H9 (cell line): ENCODE results near the gene TTC39C. TPM values are rescaled to one million over a fixed set of nuclear protein-coding genes. Genes with fewer than 3 reads are reported as not detected.

Experiments
- DNase-seq: peaks from one replicate; pipeline ENCODE4 v3.0.0-alpha.2; 2017
- H2AFZ ChIP-seq: one replicate; pipeline ENCODE4 v1.6.1; 2013; ENCODE audit warnings: mild to moderate bottlenecking, low read length, control low read depth, moderate library complexity
- H2AK5ac ChIP-seq: 2 replicates; pipeline ENCODE4 v1.6.1; 2013; ENCODE audit warnings: low read length, control low read depth, mixed read lengths; ENCODE audit not compliant: insufficient read length
- H2BK120ac ChIP-seq: one replicate; pipeline ENCODE4 v1.6.1; 2013; ENCODE audit warnings: low read depth, mild to moderate bottlenecking, low read length, control low read depth, inconsistent platforms; ENCODE audit not compliant: poor library complexity, severe bottlenecking
- H2BK12ac ChIP-seq: 2 replicates; pipeline ENCODE4 v1.6.1; 2013; ENCODE audit warnings: low read length, control low read depth, mixed read lengths, low read depth; ENCODE audit not compliant: insufficient read length
- H2BK15ac ChIP-seq: 2 replicates; pipeline ENCODE4 v1.6.1; 2013; ENCODE audit warnings: low read depth, low read length, control low read depth
- H2BK20ac ChIP-seq: one replicate; pipeline ENCODE4 v1.6.1; 2013; ENCODE audit warnings: low read depth, mild to moderate bottlenecking, low read length, control low read depth, inconsistent platforms; ENCODE audit not compliant: poor library complexity, severe bottlenecking
- H2BK5ac ChIP-seq: 2 replicates; pipeline ENCODE4 v1.6.1; 2013; ENCODE audit warnings: low read length, control low read depth, mixed read lengths; ENCODE audit not compliant: insufficient read length
- H3K14ac ChIP-seq: 2 replicates; pipeline ENCODE4 v1.6.1; 2013; ENCODE audit warnings: low read length, control low read depth; ENCODE audit not compliant: insufficient read depth
- H3K18ac ChIP-seq: 2 replicates; pipeline ENCODE4 v1.6.1; 2013; ENCODE audit warnings: low read depth, mild to moderate bottlenecking, mixed read lengths, low read length, control low read depth; ENCODE audit not compliant: insufficient read length
- H3K23ac ChIP-seq: 2 replicates; pipeline ENCODE4 v1.6.1; 2013; ENCODE audit warnings: low read length, control low read depth, mixed read lengths, low read depth; ENCODE audit not compliant: insufficient read length
- H3K23me2 ChIP-seq: 2 replicates; pipeline ENCODE4 v1.6.1; 2013; ENCODE audit warnings: low read depth, mild to moderate bottlenecking, mixed read lengths, low read length, control low read depth; ENCODE audit not compliant: insufficient read length, poor library complexity, severe bottlenecking
- H3K27ac ChIP-seq: 2 replicates; pipeline ENCODE4 v1.5.1; 2013; ENCODE audit warnings: low read length, control low read depth, mixed read lengths, low read depth; ENCODE audit not compliant: insufficient read length
- H3K27me3 ChIP-seq: 2 replicates; pipeline ENCODE4 v1.6.1; 2013; ENCODE audit warnings: low read length, control low read depth, inconsistent platforms; ENCODE audit not compliant: insufficient read depth
- H3K4ac ChIP-seq: 2 replicates; pipeline ENCODE4 v1.6.1; 2013; ENCODE audit warnings: low read depth, mild to moderate bottlenecking, control low read depth, inconsistent platforms, low read length, moderate library complexity
- H3K4me1 ChIP-seq: 2 replicates; pipeline ENCODE4 v1.6.1; 2013; ENCODE audit warnings: low read length, control low read depth, inconsistent platforms; ENCODE audit not compliant: insufficient read depth
- H3K4me2 ChIP-seq: 2 replicates; pipeline ENCODE4 v1.6.1; 2013; ENCODE audit warnings: low read length, control low read depth, mixed read lengths; ENCODE audit not compliant: insufficient read length, insufficient read depth
- H3K56ac ChIP-seq: 2 replicates; pipeline ENCODE4 v1.6.1; 2013; ENCODE audit warnings: low read depth, mild to moderate bottlenecking, mixed read lengths, low read length, control low read depth; ENCODE audit not compliant: insufficient read length
- H3K79me1 ChIP-seq: 2 replicates; pipeline ENCODE4 v1.6.1; 2013; ENCODE audit warnings: low read depth, mild to moderate bottlenecking, moderate library complexity, low read length, control low read depth, inconsistent platforms; ENCODE audit not compliant: insufficient read depth, poor library complexity, severe bottlenecking
- H3K79me2 ChIP-seq: 2 replicates; pipeline ENCODE4 v1.6.1; 2013; ENCODE audit warnings: low read length, control low read depth, inconsistent platforms; ENCODE audit not compliant: insufficient read depth
- H3K9ac ChIP-seq: 2 replicates; pipeline ENCODE4 v1.6.1; 2013; ENCODE audit warnings: low read length, control low read depth, mixed read lengths; ENCODE audit not compliant: insufficient read length; ENCODE audit errors: extremely low read depth
- H3K9me3 ChIP-seq: one replicate; pipeline ENCODE4 v1.6.1; 2013; ENCODE audit warnings: low read depth, low read length, inconsistent platforms; ENCODE audit not compliant: control insufficient read depth
- H3T11ph ChIP-seq: one replicate; pipeline ENCODE4 v1.6.1; 2013; ENCODE audit warnings: mild to moderate bottlenecking, low read length, control low read depth, inconsistent platforms
- H4K20me1 ChIP-seq: one replicate; pipeline ENCODE4 v1.6.1; 2013; ENCODE audit not compliant: control insufficient read depth, insufficient read length, insufficient read depth
- H4K5ac ChIP-seq: 2 replicates; pipeline ENCODE4 v1.6.1; 2013; ENCODE audit warnings: low read depth, mild to moderate bottlenecking, mixed read lengths, low read length, control low read depth; ENCODE audit not compliant: insufficient read length
- H4K8ac ChIP-seq: replicated peaks from 2 replicates; pipeline ENCODE4 v1.6.1; 2013; ENCODE audit warnings: low read length, control low read depth, mixed read lengths, low read depth; ENCODE audit not compliant: insufficient read length
- H4K91ac ChIP-seq: 2 replicates; pipeline ENCODE4 v1.6.1; 2013; ENCODE audit warnings: low read depth, mild to moderate bottlenecking, moderate library complexity, mixed read lengths, low read length, control low read depth; ENCODE audit not compliant: insufficient read length
- H3K27ac Mint-ChIP-seq, 3 experiments: 2 replicates in 2 of 3; 3 replicates in 1 of 3; pipeline ENCODE4 v1.8.0; 2020 to 2021; ENCODE audit warnings: mixed read lengths in 3 of 3, mild to moderate bottlenecking in 1 of 3, moderate library complexity in 1 of 3
- H3K27me3 Mint-ChIP-seq: 2 replicates; pipeline ENCODE4 v1.8.0; 2021; ENCODE audit warnings: low read depth, mild to moderate bottlenecking, moderate library complexity, mixed read lengths
- H3K36me3 Mint-ChIP-seq, 3 experiments: 2 replicates in 2 of 3; 3 replicates in 1 of 3; pipeline ENCODE4 v1.8.0; 2020 to 2021; ENCODE audit warnings: low read depth in 3 of 3, mixed read lengths in 3 of 3; ENCODE audit not compliant: insufficient read depth in 1 of 3
- H3K4me1 Mint-ChIP-seq, 2 experiments: 2 replicates each; pipeline ENCODE4 v1.8.0; 2020; ENCODE audit warnings: mixed read lengths in 2 of 2
- H3K4me3 Mint-ChIP-seq, 2 experiments: 2 replicates in 1 of 2; 3 replicates in 1 of 2; pipeline ENCODE4 v1.8.0; 2020 to 2021; ENCODE audit warnings: mild to moderate bottlenecking in 2 of 2, mixed read lengths in 2 of 2, moderate library complexity in 1 of 2
- H3K9me3 Mint-ChIP-seq, 2 experiments: 2 replicates in 1 of 2; 3 replicates in 1 of 2; pipeline ENCODE4 v1.8.0; 2020; ENCODE audit warnings: mild to moderate bottlenecking in 2 of 2, mixed read lengths in 2 of 2, moderate library complexity in 1 of 2
- CTCF ChIP-seq: fragments of 200-600 bp; sonication (generic); conservative IDR thresholded peaks from 3 replicates; pipeline ENCODE4 v1.8.0; 2021; ENCODE audit warnings: antibody characterized with exemption, mild to moderate bottlenecking
- WGBS: extraction: QIAGEN DNeasy Blood & Tissue Kit; methylation state at CpG from one replicate; pipeline ENCODE4 v1.1.7; 2013; ENCODE audit warnings: missing lambda C conversion rate, low lambda C conversion rate, mixed read lengths; ENCODE audit not compliant: insufficient read length; ENCODE audit errors: extremely low coverage; 5-methylcytosine and 5-hydroxymethylcytosine counted together
- total RNA-seq: library from RNA; stranded (reverse); gene quantifications from 2 replicates; pipeline ENCODE4 v1.2.1, GENCODE V29; 2021

The TTC39C gene
- total RNA-seq, 1 experiment from 2014 or later, result 18.0 TPM

- Histone ChIP-seq H4K8ac (no peak overlapping the region), H4K20me1 (no peaks in the 10 kb centered on the region), H2AFZ (no peak overlapping the region), H4K91ac (no peak overlapping the region), H3K27ac (no peak overlapping the region), H3K4me1 (no peaks in the 10 kb centered on the region), H3K14ac (no peak overlapping the region), H3K27me3 (no peaks in the 10 kb centered on the region), H2BK20ac (no peak overlapping the region), H3K4ac (no peak overlapping the region), H3K4me2 (no peak overlapping the region), H2BK120ac (no peak overlapping the region), H3K79me1 (no peaks in the 10 kb centered on the region), H2AK5ac (no peak overlapping the region), H3T11ph (no peak overlapping the region), H3K23me2 (no peaks in the 10 kb centered on the region), H3K9ac (no peak overlapping the region), H3K18ac (no peak overlapping the region), H2BK15ac (no peak overlapping the region), H4K5ac (no peak overlapping the region), H2BK5ac (no peak overlapping the region), H3K79me2 (no peaks in the 10 kb centered on the region), H2BK12ac (no peak overlapping the region), H3K56ac (no peak overlapping the region), H3K9me3 (no peaks in the 10 kb centered on the region), H3K23ac (no peak overlapping the region)
- no peaks in the 10 kb centered on the region for H3K4me1 Mint-ChIP-seq
- no CpG with 5 or more reads among the region's 2 CpGs for WGBS
- no peaks in the 10 kb centered on the region for H3K9me3 Mint-ChIP-seq
- H3K36me3 Mint-ChIP-seq, result peaks cover 2 to 14% (median 4%) of the 10 kb centered on the region in 3 experiments; a peak in 4 of 7 replicates
- H3K27me3 Mint-ChIP-seq, result no peaks in the 10 kb centered on the region
- DNase-seq, result no peak
- H3K27ac Mint-ChIP-seq, result no peak overlapping the region
- no peak overlapping the region for H3K4me3 Mint-ChIP-seq
- TF ChIP-seq CTCF, result no peak
Observed at GRCh38 chr18:24130494-24130893, 115.9 kb downstream of the TTC39C start.
